Astrocyte (in vitro differentiated cells and primary cell): ENCODE results near the gene GNG5. TPM values are rescaled to one million over a fixed set of nuclear protein-coding genes. Genes with fewer than 3 reads are reported as not detected.

ENCODE experiments used
- DNase-seq: peaks from one replicate; pipeline ENCODE4 v3.0.0-alpha.2; 2010; ENCODE audit warnings: low read depth
- FAIRE-seq: peaks from 2 replicates; lab custom pipeline; 2011; peaks lifted over from hg19 to GRCh38; lab: Jason Lieb, UNC
- H2AFZ ChIP-seq: 2 replicates; pipeline ENCODE4 v1.6.0; 2012; ENCODE audit warnings: low read depth, low read length, inconsistent platforms
- H3K27ac ChIP-seq: 2 replicates; pipeline ENCODE4 v1.5.1; 2011; ENCODE audit warnings: low read depth, low read length, inconsistent platforms
- H3K27me3 ChIP-seq: 2 replicates; pipeline ENCODE4 v1.6.0; 2011; ENCODE audit warnings: low read length, inconsistent platforms; ENCODE audit not compliant: insufficient read depth
- H3K36me3 ChIP-seq: 2 replicates; pipeline ENCODE4 v1.5.1; 2011; ENCODE audit warnings: low read length, inconsistent platforms; ENCODE audit not compliant: insufficient read depth
- H3K4me1 ChIP-seq: 2 replicates; pipeline ENCODE4 v1.5.1; 2011; ENCODE audit warnings: low read length, inconsistent platforms; ENCODE audit not compliant: insufficient read depth
- H3K4me2 ChIP-seq: 2 replicates; pipeline ENCODE4 v1.6.0; 2012; ENCODE audit warnings: low read length, inconsistent platforms
- H3K4me3 ChIP-seq: 2 replicates; pipeline ENCODE4 v1.5.1; 2011; ENCODE audit warnings: low read depth, mild to moderate bottlenecking, low read length, inconsistent platforms; ENCODE audit not compliant: insufficient read depth
- H3K79me2 ChIP-seq: 2 replicates; pipeline ENCODE4 v1.6.0; 2012; ENCODE audit warnings: mild to moderate bottlenecking, low read length, inconsistent platforms; ENCODE audit not compliant: insufficient read depth
- H3K9ac ChIP-seq: 2 replicates; pipeline ENCODE4 v1.6.0; 2012; ENCODE audit warnings: mild to moderate bottlenecking, low read length, inconsistent platforms
- H3K9me3 ChIP-seq: 2 replicates; pipeline ENCODE4 v1.5.1; 2012; ENCODE audit warnings: low read depth, mild to moderate bottlenecking, low read length, inconsistent platforms; ENCODE audit not compliant: insufficient read depth
- H4K20me1 ChIP-seq: 2 replicates; pipeline ENCODE4 v1.6.0; 2012; ENCODE audit warnings: low read length, inconsistent platforms; ENCODE audit not compliant: insufficient read depth
- H3K27ac Mint-ChIP-seq: one replicate; pipeline ENCODE4 v1.8.0; 2021; ENCODE audit warnings: mild to moderate bottlenecking, mixed read lengths; ENCODE audit not compliant: unreplicated experiment
- H3K27me3 Mint-ChIP-seq: one replicate; pipeline ENCODE4 v1.8.0; 2021; ENCODE audit warnings: low read depth, mixed read lengths; ENCODE audit not compliant: unreplicated experiment
- H3K36me3 Mint-ChIP-seq: one replicate; pipeline ENCODE4 v1.8.0; 2021; ENCODE audit warnings: low read depth, mixed read lengths; ENCODE audit not compliant: unreplicated experiment
- H3K4me1 Mint-ChIP-seq: one replicate; pipeline ENCODE4 v1.8.0; 2021; ENCODE audit warnings: low read depth, mixed read lengths; ENCODE audit not compliant: unreplicated experiment
- H3K4me3 Mint-ChIP-seq: one replicate; pipeline ENCODE4 v1.8.0; 2021; ENCODE audit warnings: mild to moderate bottlenecking, moderate library complexity, mixed read lengths; ENCODE audit not compliant: unreplicated experiment
- H3K9me3 Mint-ChIP-seq: one replicate; pipeline ENCODE4 v1.8.0; 2021; ENCODE audit warnings: mild to moderate bottlenecking, mixed read lengths; ENCODE audit not compliant: unreplicated experiment
- CTCF ChIP-seq: IDR thresholded peaks from 2 replicates; pipeline ENCODE4 v1.5.1; 2011; ENCODE audit warnings: low read depth, mild to moderate bottlenecking, inconsistent platforms, low read length, moderate library complexity; ENCODE audit not compliant: insufficient read depth
- EZH2 ChIP-seq: IDR thresholded peaks from 2 replicates; pipeline ENCODE4 v1.6.1; 2012; ENCODE audit warnings: mild to moderate bottlenecking, low read length, inconsistent platforms; ENCODE audit not compliant: insufficient read depth
- total RNA-seq: library from RNA; stranded (reverse); gene quantifications from 2 replicates; pipeline ENCODE4 v1.2.1, GENCODE V29; 2021

GNG5 gene
- total RNA-seq, 1 donor from 2014 or later = 185 TPM

GRCh38 chr1:84506729-84507453 is 510 bp upstream of the GNG5 start:
- FAIRE-seq = no peak
- Histone ChIP-seq H3K27ac (peak overlapping the region; percentile 97), H4K20me1 (peaks cover 36% of the 10 kb centered on the region), H3K4me2 (peak overlapping the region; percentile 92), H2AFZ (peak overlapping the region; percentile 87), H3K79me2 (peaks cover 48% of the 10 kb centered on the region), H3K9me3 (no peaks in the 10 kb centered on the region), H3K4me3 (peak overlapping the region; percentile 96), H3K4me1 (peaks cover 12% of the 10 kb centered on the region), H3K36me3 (no peaks in the 10 kb centered on the region), H3K9ac (peak overlapping the region; percentile 95), H3K27me3 (no peaks in the 10 kb centered on the region)
- Mint-ChIP-seq H3K9me3 (peaks cover 12% of the 10 kb centered on the region), H3K27ac (peak overlapping the region; percentile 98), H3K4me3 (peak overlapping the region; percentile 91), H3K27me3 (no peaks in the 10 kb centered on the region), H3K4me1 (peaks cover 6% of the 10 kb centered on the region), H3K36me3 (peaks cover 7% of the 10 kb centered on the region)
- TF ChIP-seq CTCF = no peak
- TF ChIP-seq EZH2 = no peak
- DNase-seq = no peak

- Histone ChIP-seq H3K4me2 (peak overlapping the region; percentile 92), H3K27ac (peak overlapping the region; percentile 97), H2AFZ (peak overlapping the region; percentile 31), H4K20me1 (peaks cover 49% of the 10 kb centered on the region), H3K27me3 (no peaks in the 10 kb centered on the region), H3K9me3 (no peaks in the 10 kb centered on the region), H3K9ac (peak overlapping the region; percentile 95), H3K4me1 (peaks cover 12% of the 10 kb centered on the region), H3K36me3 (peaks cover 6% of the 10 kb centered on the region), H3K4me3 (peak overlapping the region; percentile 96), H3K79me2 (peaks cover 61% of the 10 kb centered on the region)
- no peak for FAIRE-seq
- H3K27me3 Mint-ChIP-seq = no peaks in the 10 kb centered on the region
- peak overlapping the region; percentile 98 for H3K4me3 Mint-ChIP-seq
- TF ChIP-seq CTCF = no peak
- TF ChIP-seq EZH2 = no peak
- H3K36me3 Mint-ChIP-seq = peaks cover 11% of the 10 kb centered on the region
- H3K4me1 Mint-ChIP-seq = peaks cover 13% of the 10 kb centered on the region
- peak; percentile 44 for DNase-seq
- H3K27ac Mint-ChIP-seq = peak overlapping the region; percentile 98
- H3K9me3 Mint-ChIP-seq = peaks cover 12% of the 10 kb centered on the region
These were observed 834 bp downstream of the GNG5 start for GRCh38 chr1:84505493-84506001.
